ENCODE data around the gene CRABP2. TPM values are rescaled to one million over a fixed set of nuclear protein-coding genes. Genes with fewer than 3 reads are reported as not detected.
A peak's percentile ranks its signal among the peaks of the same experiment; 100 is the strongest.

CRABP2 gene
- total and polyA plus RNA-seq, 2 donors (not counting 3 experiments of a cell fraction or from before 2014, with no cell fraction given) = 0.32 to 1.0 TPM

GRCh38 chr1:156742017-156742416 is 36.6 kb upstream of the CRABP2 start:
- Histone ChIP-seq H3K27ac (ENCODE audit: insufficient read depth, low read depth, low read length) (no peak overlapping the region), H2AFZ (ENCODE audit: low read depth, low read length) (no peak overlapping the region), H4K20me1 (replicated peaks; ENCODE audit: control insufficient read depth, extremely low read depth, insufficient read depth, low read length) (no peaks in the 10 kb centered on the region), H3K9ac (replicated peaks; ENCODE audit: extremely low read depth, insufficient read depth, low read length) (no peak overlapping the region), H3K79me2 (ENCODE audit: control insufficient read depth, insufficient read depth, low read length) (peaks cover 38% of the 10 kb centered on the region), H3K4me3 (replicated peaks in 1 of 3; ENCODE audit: insufficient read depth in 1 of 3, low read depth in 1 of 3, low read length in 3 of 3) (no peak overlapping the region), H3K4me1 (ENCODE audit: control insufficient read depth, extremely low read depth, insufficient read depth, low read length) (peaks cover 22% of the 10 kb centered on the region), H3K9me3 (replicated peaks; ENCODE audit: control insufficient read depth, insufficient read depth, low read length) (no peaks in the 10 kb centered on the region), H3K36me3 (ENCODE audit: control insufficient read depth in 2 of 2, extremely low read depth in 1 of 2, insufficient read depth in 2 of 2, low read length in 2 of 2) (peaks cover 11 to 22% of the 10 kb centered on the region in 2 experiments), H3K4me2 (ENCODE audit: insufficient read depth, low read length) (no peak overlapping the region), H3K27me3 (ENCODE audit: control insufficient read depth in 2 of 2, insufficient read depth in 2 of 2, low read length in 2 of 2) (no peaks in the 10 kb centered on the region), H3K9me1 (replicated peaks; ENCODE audit: control insufficient read depth, extremely low read depth, insufficient read depth, low read length) (no peaks in the 10 kb centered on the region)
- intact Hi-C loops (cut with micrococcal nuclease) = loop anchor here (5.0 kb wide), 1 partner anchor 150 kb away; the partner anchor contains the start of gene PEAR1
- dilution Hi-C loops (cut with MboI; ENCODE audit: extremely low pct_ligation_motif_present, low sequenced_read_pairs) = no loop called here
- FAIRE-seq (no peak), DNase-seq (ENCODE audit: low read depth, low spot score) (no peak)
- ChIA-PET POLR2A (no interaction called here), CTCF (interaction anchor here (2.4 to 2.6 kb wide), 2 partner anchors 10 to 14 kb away, joined by 14 to 52 read pairs; partner anchors contain the start of genes HDGF, ISG20L2 and METTL25B)
- no peak for TF ChIP-seq MYC (IDR thresholded peaks at IDR 0.05; ENCODE audit: low read depth, low read length)
- BruUV-seq (replicated peaks) = no TSS peak

DNA sequence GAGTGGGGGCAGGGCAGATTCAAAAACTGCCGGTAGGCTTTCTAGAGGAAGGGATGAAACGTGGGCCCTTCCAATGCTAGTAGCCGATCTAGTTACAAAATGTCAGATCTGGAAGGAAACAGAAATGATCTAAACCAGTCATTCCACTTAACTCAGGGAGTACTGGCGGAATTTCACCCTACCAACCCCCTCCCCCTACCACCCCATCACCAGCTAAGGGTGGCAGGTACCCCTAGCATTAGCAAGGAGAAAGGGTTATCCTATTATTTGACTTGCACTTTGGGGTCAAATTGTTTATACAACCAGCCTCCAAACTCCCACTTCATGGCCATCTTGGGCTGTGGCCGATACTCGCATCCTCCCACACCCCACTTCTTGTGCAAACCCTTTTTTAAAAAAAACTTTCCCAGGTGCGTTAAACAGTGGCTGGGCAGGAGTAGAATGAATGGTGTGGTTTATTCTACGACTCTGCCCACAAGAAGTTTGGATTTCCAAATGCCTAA is 36.1 kb upstream of the CRABP2 start:
- no peaks in the 10 kb centered on the region for H3K9me3 ChIP-seq (replicated peaks; ENCODE audit: control insufficient read depth, insufficient read depth, low read length)
- POLR2A ChIA-PET = interaction anchor here (1.1 to 1.4 kb wide), 3 partner anchors 10 to 26 kb away, joined by 6 to 15 read pairs (median 14); partner anchors contain the start of genes HDGF, ISG20L2, METTL25B and PRCC
- no peaks in the 10 kb centered on the region for H4K20me1 ChIP-seq (replicated peaks; ENCODE audit: control insufficient read depth, extremely low read depth, insufficient read depth, low read length)
- dilution Hi-C loops (cut with MboI; ENCODE audit: extremely low pct_ligation_motif_present, low sequenced_read_pairs) (no loop called here), intact Hi-C loops (cut with micrococcal nuclease) (loop anchor here (1.0 to 5.0 kb wide), 4 partner anchors 10 to 151 kb away; partner anchors contain the start of genes HDGF, ISG20L2, METTL25B and PEAR1)
- DNase-seq (ENCODE audit: low read depth, low spot score) = no peak
- H3K27ac ChIP-seq (ENCODE audit: insufficient read depth, low read depth, low read length) = peak overlapping the region; percentile 22
- no peaks in the 10 kb centered on the region for H3K27me3 ChIP-seq (ENCODE audit: control insufficient read depth in 2 of 2, insufficient read depth in 2 of 2, low read length in 2 of 2)
- no peak for FAIRE-seq
- peaks cover 34% of the 10 kb centered on the region for H3K79me2 ChIP-seq (ENCODE audit: control insufficient read depth, insufficient read depth, low read length)
- H3K9ac ChIP-seq (replicated peaks; ENCODE audit: extremely low read depth, insufficient read depth, low read length) = no peak overlapping the region
- peak overlapping the region; percentile 26 for H3K4me2 ChIP-seq (ENCODE audit: insufficient read depth, low read length)
- H3K4me1 ChIP-seq (ENCODE audit: control insufficient read depth, extremely low read depth, insufficient read depth, low read length) = peaks cover 19% of the 10 kb centered on the region
- CTCF ChIA-PET = interaction anchor here (0.8 to 2.6 kb wide), 10 partner anchors 8 to 186 kb away, joined by 3 to 52 read pairs (median 7); partner anchors contain the start of genes HDGF, ISG20L2, METTL25B and NTRK1
- peak overlapping the region; percentile 14 for H2AFZ ChIP-seq (ENCODE audit: low read depth, low read length)
- H3K36me3 ChIP-seq (ENCODE audit: control insufficient read depth in 2 of 2, extremely low read depth in 1 of 2, insufficient read depth in 2 of 2, low read length in 2 of 2) = peaks cover 11 to 23% of the 10 kb centered on the region in 2 experiments
- TF ChIP-seq MAX (IDR thresholded peaks at IDR 0.05; ENCODE audit: insufficient read depth, insufficient read length) = no peak
- TF ChIP-seq EZH2 (IDR thresholded peaks at IDR 0.05; ENCODE audit: borderline replicate concordance, low read depth, low read length, severe bottlenecking) = no peak
- TF ChIP-seq JUN (IDR thresholded peaks at IDR 0.05; ENCODE audit: borderline replicate concordance, insufficient read depth, insufficient read length, low read depth) = no peak
- TF ChIP-seq GATA2 (IDR thresholded peaks at IDR 0.05; ENCODE audit: insufficient read depth, insufficient read length, low read depth, low read length) = no peak
- no peak overlapping the region for H3K4me3 ChIP-seq (replicated peaks in 1 of 3; ENCODE audit: insufficient read depth in 1 of 3, low read depth in 1 of 3, low read length in 3 of 3)
- TSS peak; percentile 52 for BruUV-seq (replicated peaks)
- no peaks in the 10 kb centered on the region for H3K9me1 ChIP-seq (replicated peaks; ENCODE audit: control insufficient read depth, extremely low read depth, insufficient read depth, low read length)

All from endothelial cell of umbilical vein (primary cell).